ENCODE data around the gene GKN2.
"Not testable (repeated sequence)": the region's sequence is repeated elsewhere in the genome, so short reads cannot be mapped to it uniquely, and the experiment has no call there.

Gene GKN2

DNA sequence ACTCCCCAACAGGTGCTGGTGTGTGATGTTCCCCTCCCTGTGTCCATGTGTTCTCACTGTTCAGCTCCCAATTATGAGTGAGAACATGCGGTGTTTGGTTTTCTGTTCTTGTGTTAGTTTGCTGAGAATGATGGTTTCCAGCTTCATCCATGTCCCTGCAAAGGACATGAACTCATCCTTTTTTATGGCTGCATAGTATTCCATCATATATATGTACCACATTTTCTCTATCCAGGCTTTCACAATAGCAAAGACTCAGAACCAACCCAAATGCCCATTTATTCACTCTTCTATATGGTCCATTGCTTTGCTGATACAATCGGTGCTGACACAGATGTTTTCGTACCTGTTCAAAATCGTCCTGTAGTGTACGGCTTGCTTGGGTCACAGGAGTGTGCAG, 2.7 kb upstream of the GKN2 start:
- not testable (repeated sequence) for H3K9me3 ChIP-seq (ENCODE audit: low read length); H3K36me3 ChIP-seq (ENCODE audit: insufficient read depth, low read length); H3K4me1 ChIP-seq (ENCODE audit: insufficient read depth, low read length); H3K27me3 ChIP-seq (ENCODE audit: control insufficient read depth in 1 of 2, insufficient read depth in 2 of 2, low read length in 2 of 2); H3K4me3 ChIP-seq (ENCODE audit: low read depth in 1 of 2, low read length in 2 of 2); H3K27ac ChIP-seq (ENCODE audit: low read depth, low read length); H3K9ac ChIP-seq (ENCODE audit: low read length)

DNA sequence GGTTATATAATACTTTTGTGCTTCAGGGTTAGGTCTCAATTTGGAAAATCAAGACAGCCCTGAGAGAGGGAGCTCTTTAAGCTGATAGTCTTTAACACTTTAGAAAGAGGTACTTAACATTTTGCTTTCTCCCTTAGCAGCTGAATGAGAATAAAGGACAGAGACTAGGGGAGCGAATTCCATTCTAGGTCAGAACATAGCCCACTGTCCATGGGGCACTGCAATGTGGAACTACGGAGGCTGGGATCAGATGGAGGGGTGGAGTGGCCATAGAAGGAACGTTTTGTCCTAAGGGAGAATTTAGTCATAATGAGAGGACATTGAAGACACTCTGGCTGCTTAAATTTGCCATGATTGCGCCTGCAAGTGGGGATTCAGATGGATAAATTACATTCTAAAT, 794 bp downstream of the GKN2 start:
- no peaks in the 10 kb centered on the region for H3K4me1 ChIP-seq (ENCODE audit: insufficient read depth, low read length)
- no peaks in the 10 kb centered on the region for H3K36me3 ChIP-seq (ENCODE audit: insufficient read depth, low read length)
- H3K9me3 ChIP-seq (ENCODE audit: low read length): no peaks in the 10 kb centered on the region
- no peak overlapping the region for H3K9ac ChIP-seq (ENCODE audit: low read length)
- no peaks in the 10 kb centered on the region for H3K27me3 ChIP-seq (ENCODE audit: control insufficient read depth in 1 of 2, insufficient read depth in 2 of 2, low read length in 2 of 2)
- no peak overlapping the region for H3K27ac ChIP-seq (ENCODE audit: low read depth, low read length)
- no peak overlapping the region for H3K4me3 ChIP-seq (ENCODE audit: low read depth in 1 of 2, low read length in 2 of 2)

DNA sequence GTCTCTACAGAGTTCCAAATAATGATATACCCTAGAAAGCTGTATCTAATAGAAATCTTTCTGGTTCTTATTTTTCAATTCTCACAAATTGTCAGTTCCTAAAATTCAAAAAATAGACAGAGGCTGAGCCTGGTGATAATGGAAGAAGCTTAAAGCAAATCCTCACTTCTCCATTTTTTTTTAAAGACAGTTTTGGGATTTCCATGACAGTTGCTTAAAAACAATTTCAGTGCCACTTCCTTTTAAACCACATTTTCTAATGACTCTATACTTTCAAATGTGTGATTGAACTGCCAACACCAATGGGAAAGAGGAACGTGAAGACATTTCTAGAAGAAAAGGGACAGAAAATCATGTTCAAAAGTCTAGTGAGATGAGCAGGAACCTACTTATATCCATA, 4.0 kb downstream of the GKN2 start:
- H3K4me3 ChIP-seq (ENCODE audit: low read depth in 1 of 2, low read length in 2 of 2): no peak overlapping the region
- H3K9me3 ChIP-seq (ENCODE audit: low read length): no peaks in the 10 kb centered on the region
- H3K27ac ChIP-seq (ENCODE audit: low read depth, low read length): no peak overlapping the region
- H3K27me3 ChIP-seq (ENCODE audit: control insufficient read depth in 1 of 2, insufficient read depth in 2 of 2, low read length in 2 of 2): no peaks in the 10 kb centered on the region
- H3K9ac ChIP-seq (ENCODE audit: low read length): no peak overlapping the region
- H3K4me1 ChIP-seq (ENCODE audit: insufficient read depth, low read length): no peaks in the 10 kb centered on the region
- H3K36me3 ChIP-seq (ENCODE audit: insufficient read depth, low read length): no peaks in the 10 kb centered on the region

DNA sequence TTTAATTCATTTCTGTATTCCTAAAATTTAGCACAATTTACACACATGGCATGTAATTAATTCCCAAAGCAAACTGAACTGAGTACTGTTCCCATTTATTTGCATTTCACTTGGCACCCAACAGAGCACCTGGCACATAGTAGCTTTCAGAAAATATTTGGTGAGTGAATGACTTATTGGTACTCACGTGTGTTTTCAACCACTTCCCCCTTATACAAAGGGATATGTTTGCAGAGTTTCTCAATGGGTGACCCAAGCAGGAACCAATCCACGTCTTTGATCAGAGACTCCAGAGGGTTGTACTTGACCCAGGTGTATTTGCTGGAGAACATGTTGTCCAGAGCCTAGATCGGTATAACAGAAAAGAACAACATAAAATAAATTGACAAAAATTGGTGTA, 6.6 kb downstream of the GKN2 start:
- Histone ChIP-seq H3K27ac (ENCODE audit: low read depth, low read length) (no peak overlapping the region), H3K36me3 (ENCODE audit: insufficient read depth, low read length) (no peaks in the 10 kb centered on the region), H3K4me3 (ENCODE audit: low read depth in 1 of 2, low read length in 2 of 2) (no peak overlapping the region), H3K9me3 (ENCODE audit: low read length) (no peaks in the 10 kb centered on the region), H3K27me3 (ENCODE audit: control insufficient read depth in 1 of 2, insufficient read depth in 2 of 2, low read length in 2 of 2) (no peaks in the 10 kb centered on the region), H3K4me1 (ENCODE audit: insufficient read depth, low read length) (no peaks in the 10 kb centered on the region), H3K9ac (ENCODE audit: low read length) (no peak overlapping the region)

DNA sequence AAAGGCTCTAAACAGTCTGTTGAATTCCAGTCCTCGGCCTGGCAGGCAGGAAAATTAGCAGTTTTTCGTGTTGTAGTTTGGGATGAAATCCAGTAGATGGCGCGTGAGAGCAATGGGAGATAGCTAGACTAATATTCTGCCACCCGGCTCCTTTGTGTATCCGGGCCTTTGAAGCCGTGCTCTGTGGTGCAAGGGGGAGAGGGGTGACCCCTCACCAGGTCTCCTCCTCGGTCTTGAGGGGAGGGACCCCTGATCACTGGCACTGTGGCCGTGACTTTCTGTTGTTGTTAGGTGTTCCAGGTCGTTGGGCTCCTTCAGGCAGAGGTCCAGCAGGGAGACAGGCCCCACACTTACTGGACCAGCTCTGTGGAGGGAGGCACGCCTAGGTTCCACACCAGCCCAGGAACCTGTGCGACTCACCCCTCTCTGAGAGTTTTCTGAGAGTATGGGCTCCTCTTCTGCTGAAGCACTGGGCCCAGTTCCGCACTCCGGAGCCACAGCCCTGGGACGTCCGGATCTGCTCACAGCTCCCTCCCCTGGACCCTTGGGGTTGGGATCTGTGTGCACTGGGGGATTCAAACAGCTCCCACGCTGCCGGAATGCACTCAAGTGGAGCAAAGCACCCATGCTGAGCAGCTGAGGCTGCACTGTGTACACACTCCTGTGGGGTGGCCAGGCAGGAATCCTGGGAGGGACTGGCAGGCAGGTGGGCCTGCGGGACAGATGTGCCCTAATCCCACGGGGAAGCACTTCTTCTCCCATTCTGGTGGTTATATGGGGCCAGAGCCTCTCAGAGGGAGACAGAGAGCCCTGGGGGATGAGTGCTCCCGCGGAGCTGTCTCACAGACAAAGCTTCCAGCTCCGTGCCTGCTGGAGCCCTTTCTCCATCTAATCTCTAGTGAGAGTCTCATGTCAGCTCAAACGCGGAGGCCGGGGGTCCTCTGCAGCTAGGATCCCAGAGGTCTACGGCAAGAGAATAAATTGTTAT, 8.8 kb downstream of the GKN2 start:
- Histone ChIP-seq H3K4me1 (ENCODE audit: insufficient read depth, low read length) (no peaks in the 10 kb centered on the region), H3K27me3 (ENCODE audit: control insufficient read depth in 1 of 2, insufficient read depth in 2 of 2, low read length in 2 of 2) (no peaks in the 10 kb centered on the region), H3K4me3 (ENCODE audit: low read depth in 1 of 2, low read length in 2 of 2) (no peak overlapping the region), H3K9me3 (ENCODE audit: low read length) (no peaks in the 10 kb centered on the region), H3K9ac (ENCODE audit: low read length) (no peak overlapping the region), H3K27ac (ENCODE audit: low read depth, low read length) (no peak overlapping the region), H3K36me3 (ENCODE audit: insufficient read depth, low read length) (no peaks in the 10 kb centered on the region)

DNA sequence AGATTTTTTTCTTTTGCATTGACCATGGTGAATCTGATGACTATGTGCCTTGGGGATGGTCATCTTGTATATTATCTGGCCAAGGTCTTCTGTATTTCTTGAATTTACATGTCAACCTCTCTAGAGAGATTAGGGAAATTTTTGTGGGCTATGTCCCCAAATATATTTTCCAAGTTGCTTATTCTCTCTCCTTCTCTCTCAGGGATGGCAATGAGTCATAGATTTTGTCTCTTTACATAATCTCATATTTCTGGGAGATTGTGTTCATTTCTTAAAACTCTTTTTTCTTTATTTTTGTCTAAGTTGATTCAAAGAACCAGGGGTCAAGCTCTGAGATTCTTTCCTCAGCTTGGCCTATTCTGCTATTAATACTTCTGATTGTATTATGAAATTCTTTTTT, 9.9 kb downstream of the GKN2 start:
- H3K27me3 ChIP-seq (ENCODE audit: control insufficient read depth in 1 of 2, insufficient read depth in 2 of 2, low read length in 2 of 2): no peaks in the 10 kb centered on the region
- no peak overlapping the region for H3K9ac ChIP-seq (ENCODE audit: low read length)
- no peak overlapping the region for H3K4me3 ChIP-seq (ENCODE audit: low read depth in 1 of 2, low read length in 2 of 2)
- H3K4me1 ChIP-seq (ENCODE audit: insufficient read depth, low read length): no peaks in the 10 kb centered on the region
- H3K36me3 ChIP-seq (ENCODE audit: insufficient read depth, low read length): no peaks in the 10 kb centered on the region
- no peaks in the 10 kb centered on the region for H3K9me3 ChIP-seq (ENCODE audit: low read length)
- no peak overlapping the region for H3K27ac ChIP-seq (ENCODE audit: low read depth, low read length)

DNA sequence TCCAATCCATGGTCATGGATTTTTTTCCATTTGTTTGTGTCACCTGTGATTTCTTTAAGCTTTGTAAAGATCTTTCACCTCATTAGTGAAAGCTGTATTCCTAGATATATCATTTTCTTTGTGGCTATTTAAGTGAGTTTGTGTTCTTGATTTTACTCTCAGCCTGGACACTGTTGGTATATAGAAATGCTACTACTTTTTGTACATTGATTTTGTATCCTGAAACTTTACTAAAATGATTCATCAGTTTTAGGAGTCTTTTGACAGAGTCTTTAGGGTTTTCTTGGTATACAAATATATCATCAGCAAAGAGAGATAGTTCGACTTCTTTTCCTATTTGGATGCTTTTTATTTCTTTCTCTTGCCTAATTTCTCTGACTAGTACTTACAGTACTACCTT, 12.3 kb downstream of the GKN2 start:
- H3K9ac ChIP-seq (ENCODE audit: low read length): no peak overlapping the region
- no peak overlapping the region for H3K27ac ChIP-seq (ENCODE audit: low read depth, low read length)
- no peak overlapping the region for H3K4me3 ChIP-seq (ENCODE audit: low read depth in 1 of 2, low read length in 2 of 2)
- no peaks in the 10 kb centered on the region for H3K27me3 ChIP-seq (ENCODE audit: control insufficient read depth in 1 of 2, insufficient read depth in 2 of 2, low read length in 2 of 2)
- H3K4me1 ChIP-seq (ENCODE audit: insufficient read depth, low read length): no peaks in the 10 kb centered on the region
- H3K36me3 ChIP-seq (ENCODE audit: insufficient read depth, low read length): no peaks in the 10 kb centered on the region
- H3K9me3 ChIP-seq (ENCODE audit: low read length): no peaks in the 10 kb centered on the region

DNA sequence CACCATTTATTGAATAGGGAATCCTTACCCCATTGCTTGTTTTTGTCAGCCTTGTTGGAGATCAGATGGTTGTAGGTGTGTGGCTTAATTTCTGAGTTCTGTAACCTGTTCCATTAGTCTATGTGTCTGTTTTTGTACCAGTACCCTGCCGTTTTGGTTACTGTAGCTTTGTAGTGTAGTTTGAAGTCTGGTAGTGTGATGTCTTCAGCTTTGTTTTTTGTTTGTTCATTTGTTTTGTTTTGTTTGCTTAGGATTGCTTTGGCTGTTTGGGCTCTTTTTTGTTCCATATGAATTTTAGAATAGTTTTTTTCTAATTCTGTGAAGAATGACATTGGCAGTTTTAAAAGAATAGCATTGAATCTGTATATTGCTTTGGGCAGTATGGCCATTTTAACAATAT, 12.7 kb downstream of the GKN2 start:
- H3K27ac ChIP-seq (ENCODE audit: low read depth, low read length): no peak overlapping the region
- H3K36me3 ChIP-seq (ENCODE audit: insufficient read depth, low read length): no peaks in the 10 kb centered on the region
- no peaks in the 10 kb centered on the region for H3K27me3 ChIP-seq (ENCODE audit: control insufficient read depth in 1 of 2, insufficient read depth in 2 of 2, low read length in 2 of 2)
- no peak overlapping the region for H3K9ac ChIP-seq (ENCODE audit: low read length)
- no peaks in the 10 kb centered on the region for H3K4me1 ChIP-seq (ENCODE audit: insufficient read depth, low read length)
- no peaks in the 10 kb centered on the region for H3K9me3 ChIP-seq (ENCODE audit: low read length)
- no peak overlapping the region for H3K4me3 ChIP-seq (ENCODE audit: low read depth in 1 of 2, low read length in 2 of 2)

DNA sequence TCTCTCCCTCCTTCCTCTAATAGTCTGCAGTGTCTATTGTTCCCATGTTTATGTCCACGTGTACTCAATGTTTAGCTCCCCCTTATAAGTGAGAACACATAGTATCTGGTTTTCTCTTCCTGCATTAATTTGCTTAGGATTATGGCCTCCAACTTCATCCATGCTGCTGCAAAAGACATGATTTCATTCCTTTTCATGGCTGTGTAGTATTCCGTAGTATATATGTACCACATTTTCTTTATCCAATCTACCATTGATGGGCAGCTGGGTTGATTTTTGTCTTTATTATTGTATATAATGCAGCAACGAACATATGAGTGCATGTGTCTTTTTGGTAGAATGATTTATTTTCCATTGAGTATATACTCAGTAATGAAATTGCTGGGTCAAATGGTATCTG, 13.8 kb downstream of the GKN2 start:
- H3K27ac ChIP-seq (ENCODE audit: low read depth, low read length): no peak overlapping the region
- H3K4me1 ChIP-seq (ENCODE audit: insufficient read depth, low read length): no peaks in the 10 kb centered on the region
- no peaks in the 10 kb centered on the region for H3K36me3 ChIP-seq (ENCODE audit: insufficient read depth, low read length)
- no peaks in the 10 kb centered on the region for H3K9me3 ChIP-seq (ENCODE audit: low read length)
- H3K9ac ChIP-seq (ENCODE audit: low read length): no peak overlapping the region
- H3K27me3 ChIP-seq (ENCODE audit: control insufficient read depth in 1 of 2, insufficient read depth in 2 of 2, low read length in 2 of 2): no peaks in the 10 kb centered on the region
- H3K4me3 ChIP-seq (ENCODE audit: low read depth in 1 of 2, low read length in 2 of 2): no peak overlapping the region

DNA sequence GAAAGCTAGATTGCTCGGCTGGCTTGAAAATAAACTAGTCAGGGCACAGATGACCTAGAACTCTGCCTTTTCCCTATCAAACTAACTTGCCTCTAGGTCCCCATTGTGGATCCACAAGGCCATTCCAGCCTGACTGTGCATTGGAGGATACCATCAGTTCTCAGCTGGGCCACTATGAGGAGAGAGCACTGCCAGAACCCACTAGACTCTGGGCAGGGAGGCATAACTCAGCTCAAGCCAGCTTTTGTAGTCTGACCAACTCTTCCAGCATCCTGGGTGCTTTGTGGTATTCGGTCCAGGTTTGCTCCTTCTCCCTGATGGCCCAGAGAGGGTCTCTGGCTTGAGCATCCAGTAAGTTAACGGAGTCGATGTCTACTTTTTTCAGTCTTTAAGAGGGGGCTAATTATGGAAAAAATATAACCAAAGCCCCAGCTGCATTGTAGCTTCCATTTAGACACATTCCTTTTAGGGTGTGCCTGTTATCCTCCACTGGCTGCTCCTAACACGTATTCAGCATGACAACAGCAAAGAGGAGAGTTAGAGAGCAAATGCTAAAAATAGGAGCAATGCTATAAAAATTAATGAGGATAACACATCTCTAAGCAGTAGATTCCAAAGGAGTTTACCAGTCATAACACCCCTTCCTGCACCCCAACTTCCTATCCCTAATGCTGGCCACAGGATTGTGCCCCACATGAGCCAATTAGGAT, 15.2 kb downstream of the GKN2 start:
- Histone ChIP-seq H3K9ac (ENCODE audit: low read length) (no peak overlapping the region), H3K9me3 (ENCODE audit: low read length) (no peaks in the 10 kb centered on the region), H3K27me3 (ENCODE audit: control insufficient read depth in 1 of 2, insufficient read depth in 2 of 2, low read length in 2 of 2) (no peaks in the 10 kb centered on the region), H3K4me3 (ENCODE audit: low read depth in 1 of 2, low read length in 2 of 2) (no peak overlapping the region), H3K36me3 (ENCODE audit: insufficient read depth, low read length) (no peaks in the 10 kb centered on the region), H3K4me1 (ENCODE audit: insufficient read depth, low read length) (no peaks in the 10 kb centered on the region), H3K27ac (ENCODE audit: low read depth, low read length) (no peak overlapping the region)

DNA sequence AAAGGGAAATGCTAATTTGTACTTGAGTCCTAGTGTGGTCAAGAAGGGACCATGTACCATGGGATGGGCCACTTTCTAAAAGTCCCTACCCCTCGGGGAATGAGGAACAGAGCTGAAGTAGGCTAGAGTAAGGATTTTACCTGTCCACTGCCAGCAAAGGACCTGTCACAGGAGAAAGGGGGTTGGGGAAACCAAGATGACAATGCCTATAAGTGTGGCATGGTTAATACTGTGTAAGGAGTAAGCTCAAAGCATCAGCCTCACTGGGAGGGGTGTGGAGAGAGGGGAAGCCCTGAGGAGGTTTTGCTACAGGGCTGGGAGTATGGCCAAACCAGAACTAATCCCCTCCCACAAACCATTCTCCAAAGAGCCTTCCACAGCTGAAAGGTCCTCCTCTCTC, 15.8 kb downstream of the GKN2 start:
- no peak overlapping the region for H3K4me3 ChIP-seq (ENCODE audit: low read depth in 1 of 2, low read length in 2 of 2)
- no peaks in the 10 kb centered on the region for H3K4me1 ChIP-seq (ENCODE audit: insufficient read depth, low read length)
- no peaks in the 10 kb centered on the region for H3K36me3 ChIP-seq (ENCODE audit: insufficient read depth, low read length)
- H3K27ac ChIP-seq (ENCODE audit: low read depth, low read length): no peak overlapping the region
- no peaks in the 10 kb centered on the region for H3K9me3 ChIP-seq (ENCODE audit: low read length)
- no peak overlapping the region for H3K9ac ChIP-seq (ENCODE audit: low read length)
- H3K27me3 ChIP-seq (ENCODE audit: control insufficient read depth in 1 of 2, insufficient read depth in 2 of 2, low read length in 2 of 2): no peaks in the 10 kb centered on the region

Data from muscle layer of colon (tissue), 2 donors.